Neural cell (in vitro differentiated cells): Measurements from ENCODE around the gene ARAP2. TPM values are rescaled to one million over a fixed set of nuclear protein-coding genes. Genes with fewer than 3 reads are reported as not detected.

Experiments
- H2AFZ ChIP-seq: fragments of 200-600, 300-800 bp; sonication (generic), shearing (Covaris generic); 2 replicates; pipeline ENCODE4 v1.6.0; 2014; ENCODE audit warnings: low read depth, mild to moderate bottlenecking, antibody characterized with exemption, low read length, moderate library complexity
- H3F3A ChIP-seq: fragments of 200-600 bp; shearing (Covaris generic); 2 replicates; pipeline ENCODE4 v1.6.1; 2016; ENCODE audit warnings: mild to moderate bottlenecking, moderate library complexity, mixed read lengths, antibody characterized with exemption, low read length; ENCODE audit not compliant: insufficient read depth, poor library complexity, severe bottlenecking
- H3K27ac ChIP-seq: fragments of 200-600, 300-800 bp; sonication (generic), shearing (Covaris generic); 2 replicates; pipeline ENCODE4 v1.5.1; 2014; ENCODE audit warnings: mild to moderate bottlenecking, low read length, moderate library complexity
- H3K27me3 ChIP-seq: fragments of 300-800, 200-600 bp; sonication (generic), shearing (Covaris generic); 2 replicates; pipeline ENCODE4 v1.6.0; 2014; ENCODE audit warnings: mild to moderate bottlenecking, low read depth, low read length, moderate library complexity; ENCODE audit not compliant: insufficient read depth
- H3K36me3 ChIP-seq: fragments of 300-800, 200-600 bp; sonication (generic), shearing (Covaris generic); 2 replicates; pipeline ENCODE4 v1.5.1; 2014; ENCODE audit warnings: mild to moderate bottlenecking, antibody characterized with exemption, low read length, moderate library complexity; ENCODE audit not compliant: insufficient read depth
- H3K4me2 ChIP-seq: fragments of 300-800, 200-600 bp; sonication (generic), shearing (Covaris generic); 2 replicates; pipeline ENCODE4 v1.6.0; 2014; ENCODE audit warnings: mild to moderate bottlenecking, low read length
- H3K4me3 ChIP-seq: fragments of 300-800, 200-600 bp; sonication (generic), shearing (Covaris generic); 2 replicates; pipeline ENCODE4 v1.5.1; 2014; ENCODE audit warnings: mild to moderate bottlenecking, low read length, moderate library complexity
- H3K79me2 ChIP-seq: fragments of 200-600 bp; shearing (Covaris generic); replicated peaks from 2 replicates; pipeline ENCODE4 v1.6.0; 2014; ENCODE audit warnings: mild to moderate bottlenecking, low read length, moderate library complexity; ENCODE audit not compliant: insufficient read depth
- H3K9ac ChIP-seq: fragments of 300-800, 200-600 bp; sonication (generic), shearing (Covaris generic); 2 replicates; pipeline ENCODE4 v1.6.1; 2016; ENCODE audit warnings: mild to moderate bottlenecking, low read length, mixed read lengths
- H3K9me2 ChIP-seq: fragments of 200-600 bp; shearing (Covaris generic); 2 replicates; pipeline ENCODE4 v1.6.1; 2016; ENCODE audit warnings: mild to moderate bottlenecking, low read length, mixed read lengths; ENCODE audit not compliant: insufficient read depth
- H3K9me3 ChIP-seq: fragments of 200-600, 300-800 bp; sonication (generic), shearing (Covaris generic); 2 replicates; pipeline ENCODE4 v1.6.1; 2016; ENCODE audit warnings: mild to moderate bottlenecking, mixed run types, low read length, moderate library complexity, mixed read lengths
- H4K20me1 ChIP-seq: fragments of 200-600 bp; shearing (Covaris generic); 2 replicates; pipeline ENCODE4 v1.6.1; 2016; ENCODE audit warnings: mild to moderate bottlenecking, mixed run types; ENCODE audit not compliant: insufficient read depth
- EP300 ChIP-seq: fragments of 450-650 bp; conservative IDR thresholded peaks from 2 replicates; pipeline ENCODE4 v1.6.1; 2014; ENCODE audit warnings: antibody characterized with exemption, mild to moderate bottlenecking, moderate library complexity; ENCODE audit not compliant: poor library complexity, severe bottlenecking
- EZH2 ChIP-seq: fragments of 200-600, 300-800 bp; shearing (Covaris generic), sonication (generic); IDR thresholded peaks from 2 replicates; pipeline ENCODE4 v1.6.1; 2014; ENCODE audit warnings: antibody characterized with exemption, low read length, borderline replicate concordance, mild to moderate bottlenecking; ENCODE audit not compliant: insufficient read depth, poor library complexity, severe bottlenecking
- MXI1 ChIP-seq: fragments of 450-650 bp; conservative IDR thresholded peaks from 2 replicates; pipeline ENCODE4 v1.6.1; 2014; ENCODE audit warnings: antibody characterized with exemption, mild to moderate bottlenecking; ENCODE audit not compliant: poor library complexity, severe bottlenecking
- POLR2AphosphoS5 ChIP-seq: IDR thresholded peaks from 2 replicates; pipeline ENCODE4 v1.6.1; 2012
- RAD21 ChIP-seq: fragments of 450-650 bp; conservative IDR thresholded peaks from 2 replicates; pipeline ENCODE4 v1.6.1; 2014; ENCODE audit warnings: antibody characterized with exemption, mild to moderate bottlenecking, moderate library complexity
- REST ChIP-seq: IDR thresholded peaks from 2 replicates; pipeline ENCODE4 v1.6.1; 2012; ENCODE audit warnings: borderline replicate concordance
- SMC3 ChIP-seq: fragments of 450-650 bp; conservative IDR thresholded peaks from 2 replicates; pipeline ENCODE4 v1.6.1; 2014; ENCODE audit warnings: antibody characterized with exemption, mild to moderate bottlenecking, moderate library complexity; ENCODE audit not compliant: poor library complexity
- TAF1 ChIP-seq: IDR thresholded peaks from 2 replicates; pipeline ENCODE4 v1.6.1; 2012; ENCODE audit warnings: low read depth
- polyA plus RNA-seq: library from polyadenylated mRNA; depleted of rRNA; stranded (reverse); fragments of >200 nt; gene quantifications from 2 replicates; pipeline ENCODE4 v1.2.3, GENCODE V29; 2014
- TF ChIP-seq, protein P1 (sequence below): fragments of 450-650 bp; IDR thresholded peaks from 2 replicates; pipeline ENCODE4 v1.5.1; 2014; ENCODE audit warnings: antibody characterized with exemption, mild to moderate bottlenecking, moderate library complexity; ENCODE audit not compliant: poor library complexity, severe bottlenecking

ARAP2 gene
- polyA plus RNA-seq, 1 donor from 2014 or later = 2.1 TPM

- H4K20me1 ChIP-seq = no peaks in the 10 kb centered on the region
Measured at GRCh38 chr4:36236159-36236558, 8.2 kb downstream of the ARAP2 start.

DNA sequence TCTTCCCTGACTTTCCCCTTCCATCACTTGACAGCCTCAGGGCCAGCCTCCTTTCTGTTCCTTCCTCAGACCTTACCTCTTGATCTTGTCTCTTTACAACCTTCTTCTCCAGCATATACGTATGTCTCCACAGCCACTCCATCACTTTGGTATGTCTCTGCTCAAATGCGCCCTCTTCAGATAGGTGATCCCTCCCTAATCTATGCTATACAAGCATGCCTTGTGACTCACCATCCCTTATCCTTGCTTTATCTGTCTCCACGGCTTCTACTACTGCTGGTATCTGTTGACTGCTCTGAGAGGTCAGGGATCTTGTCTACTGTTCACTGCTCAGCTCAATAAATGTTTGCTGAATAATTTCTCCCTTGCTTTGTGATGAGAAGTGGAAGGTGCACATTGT lies 9.0 kb downstream of the ARAP2 start:
- H3K9me3 ChIP-seq = no peaks in the 10 kb centered on the region
- no peaks in the 10 kb centered on the region for H3K9me2 ChIP-seq

More at GRCh38 chr4:36236159-36236558, 8.2 kb downstream of the ARAP2 start:
- TF ChIP-seq REST (no peak), EP300 (no peak), EZH2 (no peak), TAF1 (no peak), RAD21 (no peak), SMC3 (no peak), POLR2AphosphoS5 (no peak), MXI1 (no peak)
- TF ChIP-seq, protein P1, sequence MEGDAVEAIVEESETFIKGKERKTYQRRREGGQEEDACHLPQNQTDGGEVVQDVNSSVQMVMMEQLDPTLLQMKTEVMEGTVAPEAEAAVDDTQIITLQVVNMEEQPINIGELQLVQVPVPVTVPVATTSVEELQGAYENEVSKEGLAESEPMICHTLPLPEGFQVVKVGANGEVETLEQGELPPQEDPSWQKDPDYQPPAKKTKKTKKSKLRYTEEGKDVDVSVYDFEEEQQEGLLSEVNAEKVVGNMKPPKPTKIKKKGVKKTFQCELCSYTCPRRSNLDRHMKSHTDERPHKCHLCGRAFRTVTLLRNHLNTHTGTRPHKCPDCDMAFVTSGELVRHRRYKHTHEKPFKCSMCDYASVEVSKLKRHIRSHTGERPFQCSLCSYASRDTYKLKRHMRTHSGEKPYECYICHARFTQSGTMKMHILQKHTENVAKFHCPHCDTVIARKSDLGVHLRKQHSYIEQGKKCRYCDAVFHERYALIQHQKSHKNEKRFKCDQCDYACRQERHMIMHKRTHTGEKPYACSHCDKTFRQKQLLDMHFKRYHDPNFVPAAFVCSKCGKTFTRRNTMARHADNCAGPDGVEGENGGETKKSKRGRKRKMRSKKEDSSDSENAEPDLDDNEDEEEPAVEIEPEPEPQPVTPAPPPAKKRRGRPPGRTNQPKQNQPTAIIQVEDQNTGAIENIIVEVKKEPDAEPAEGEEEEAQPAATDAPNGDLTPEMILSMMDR = no peak
- Histone ChIP-seq H3K9ac (no peak overlapping the region), H3K36me3 (no peaks in the 10 kb centered on the region), H3K4me2 (no peak overlapping the region), H3F3A (no peaks in the 10 kb centered on the region), H3K9me3 (no peaks in the 10 kb centered on the region), H3K27ac (no peak overlapping the region), H2AFZ (no peak overlapping the region), H3K27me3 (no peaks in the 10 kb centered on the region), H3K79me2 (no peaks in the 10 kb centered on the region), H3K4me3 (no peak overlapping the region), H3K9me2 (no peaks in the 10 kb centered on the region)

More for the DNA sequence above, 9.0 kb downstream of the ARAP2 start:
- Histone ChIP-seq H2AFZ (no peak overlapping the region), H3K27me3 (no peaks in the 10 kb centered on the region), H3K27ac (no peak overlapping the region), H3F3A (no peaks in the 10 kb centered on the region), H3K36me3 (no peaks in the 10 kb centered on the region), H3K9ac (no peak overlapping the region), H3K79me2 (no peaks in the 10 kb centered on the region), H3K4me2 (no peak overlapping the region), H4K20me1 (no peaks in the 10 kb centered on the region), H3K4me3 (no peak overlapping the region)
- TF ChIP-seq, protein P1 = no peak
